Measurements from ENCODE around the gene ITIH4. TPM values are rescaled to one million over a fixed set of nuclear protein-coding genes. Genes with fewer than 3 reads are reported as not detected.

Gene ITIH4
- total RNA-seq = 1 to 10 TPM; 1.2 to 7.0 (median 3.4) TPM

DNA sequence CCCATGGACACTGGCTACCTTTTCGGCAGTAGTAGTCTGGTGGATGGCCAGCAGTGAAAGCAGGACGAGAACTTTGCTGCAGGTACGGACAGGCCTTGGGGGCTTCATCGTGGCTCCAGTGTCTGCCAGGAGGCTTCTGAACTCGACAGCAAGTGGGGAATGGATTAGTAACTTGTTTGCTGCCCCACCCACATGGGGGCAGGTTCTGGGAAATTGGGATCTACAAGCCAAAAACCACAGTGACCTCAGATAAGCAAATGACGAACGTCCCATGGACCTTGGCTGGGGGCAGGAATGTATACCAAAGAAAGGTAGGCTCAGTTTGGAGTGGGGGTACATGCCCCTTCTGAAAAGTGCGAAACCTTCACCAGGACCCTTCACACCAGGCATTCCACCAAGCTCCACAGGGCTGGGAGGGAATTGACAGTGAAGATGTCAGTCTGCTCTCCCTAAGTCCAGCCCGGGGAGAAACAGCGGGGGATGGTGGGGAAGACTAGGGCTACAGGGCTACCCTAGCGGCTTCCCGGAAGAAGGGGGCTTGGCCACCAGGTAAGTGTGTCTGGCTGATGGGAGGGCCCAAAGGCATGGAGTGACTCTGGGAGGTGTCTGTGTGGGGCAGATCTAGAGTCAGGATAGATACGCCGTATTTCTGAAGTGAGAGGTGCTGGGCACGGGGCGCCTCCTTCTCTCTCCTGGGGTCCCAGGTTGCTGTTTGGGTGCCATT is at the start of gene ITIH4:
TSS of gene ITIH4 (minus strand) at position 138 of the 724 bp plus-strand sequence. CDS start at position 108, 30 bp downstream.
- ATAC-seq = no peak
- Histone ChIP-seq H3K36me3 (peaks cover 0 to 30% of the 10 kb centered on the region in 2 donors), H3K9me3 (no peaks in the 10 kb centered on the region), H3K4me1 (peaks cover 0 to 39% (median 13%) of the 10 kb centered on the region in 3 donors), H3K27ac (peak within 1 kb of the TSS in 3 of 4 donors; percentile 35 to 54 (median 43)), H3K4me3 (no peak within 1 kb of the TSS), H3K27me3 (no peaks in the 10 kb centered on the region)
- no peak for TF ChIP-seq EP300 (IDR thresholded peaks at IDR 0.05)
- no peak for TF ChIP-seq POLR2A (IDR thresholded peaks at IDR 0.05)
- no peak for TF ChIP-seq POLR2AphosphoS5 (IDR thresholded peaks at IDR 0.05)
- no peak for TF ChIP-seq CTCF (IDR thresholded peaks at IDR 0.05)
- 77 to 86% methylated on average over 7 to 10 of the region's 16 CpGs for WGBS, 2 donors (ENCODE audit: low coverage in 1 of 2)

DNA sequence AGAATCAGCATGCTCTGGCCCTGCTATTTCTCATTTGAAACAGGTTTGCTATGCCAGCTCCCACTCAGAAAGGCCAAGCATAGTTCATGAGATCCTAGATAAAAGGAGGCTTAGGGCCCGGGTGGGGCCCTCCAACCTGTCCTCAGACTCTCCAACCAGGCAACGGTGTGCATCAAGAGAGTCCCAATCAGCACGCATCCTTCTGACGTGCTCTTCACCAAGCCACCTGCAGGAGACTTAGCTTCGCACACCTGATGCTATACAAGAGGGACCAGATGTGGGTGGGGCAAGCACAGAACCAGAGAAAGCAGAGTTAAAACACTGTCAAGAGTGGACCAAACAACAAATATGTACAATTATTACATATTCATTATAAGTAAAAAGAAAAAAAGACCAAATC is 49.6 kb upstream of the ITIH4 start:
- Histone ChIP-seq H3K4me1 (peaks cover 0 to 15% (median 0%) of the 10 kb centered on the region in 3 donors), H3K27ac (no peak overlapping the region), H3K36me3 (peaks cover 0 to 28% of the 10 kb centered on the region in 2 donors), H3K27me3 (no peaks in the 10 kb centered on the region), H3K9me3 (no peaks in the 10 kb centered on the region), H3K4me3 (no peak overlapping the region)
- TF ChIP-seq EP300 (IDR thresholded peaks at IDR 0.05) (no peak), POLR2A (IDR thresholded peaks at IDR 0.05) (no peak), POLR2AphosphoS5 (IDR thresholded peaks at IDR 0.05) (no peak), CTCF (IDR thresholded peaks at IDR 0.05) (no peak)
- no peak for ATAC-seq
- WGBS, 2 donors (ENCODE audit: low coverage in 1 of 2) = 100% methylated on average over 3 of the region's 5 CpGs; no CpG with 5 or more reads in 1 of the 2 donors

GRCh38 chr3:52879581-52879980 is 49.1 kb upstream of the ITIH4 start:
- 93 to 94% methylated on average over 2 to 3 of the region's 4 CpGs for WGBS, 2 donors (ENCODE audit: low coverage in 1 of 2)

GRCh38 chr3:52879090-52879489 is 48.6 kb upstream of the ITIH4 start:
- peaks cover 0 to 28% of the 10 kb centered on the region in 2 donors for H3K36me3 ChIP-seq
- no peak overlapping the region for H3K4me3 ChIP-seq
- H3K9me3 ChIP-seq = no peaks in the 10 kb centered on the region
- H3K27me3 ChIP-seq = no peaks in the 10 kb centered on the region
- H3K27ac ChIP-seq = no peak overlapping the region
- H3K4me1 ChIP-seq = peaks cover 0 to 22% (median 0%) of the 10 kb centered on the region in 3 donors
- WGBS, 2 donors (ENCODE audit: low coverage in 1 of 2) = 94% methylated on average over 2 of the region's 4 CpGs; no CpG with 5 or more reads in 1 of the 2 donors
- TF ChIP-seq POLR2A (IDR thresholded peaks at IDR 0.05) (no peak), EP300 (IDR thresholded peaks at IDR 0.05) (no peak), POLR2AphosphoS5 (IDR thresholded peaks at IDR 0.05) (no peak), CTCF (IDR thresholded peaks at IDR 0.05) (no peak)
- ATAC-seq = no peak

More at GRCh38 chr3:52879581-52879980, 49.1 kb upstream of the ITIH4 start:
- H3K36me3 ChIP-seq = peaks cover 0 to 28% of the 10 kb centered on the region in 2 donors
- no peaks in the 10 kb centered on the region for H3K9me3 ChIP-seq
- H3K27me3 ChIP-seq = no peaks in the 10 kb centered on the region
- TF ChIP-seq POLR2A (IDR thresholded peaks at IDR 0.05) = no peak
- TF ChIP-seq EP300 (IDR thresholded peaks at IDR 0.05) = no peak
- no peak for TF ChIP-seq CTCF (IDR thresholded peaks at IDR 0.05)
- TF ChIP-seq POLR2AphosphoS5 (IDR thresholded peaks at IDR 0.05) = no peak
- H3K4me1 ChIP-seq = peaks cover 0 to 17% (median 0%) of the 10 kb centered on the region in 3 donors
- no peak overlapping the region for H3K27ac ChIP-seq
- ATAC-seq = no peak
- H3K4me3 ChIP-seq = no peak overlapping the region

DNA sequence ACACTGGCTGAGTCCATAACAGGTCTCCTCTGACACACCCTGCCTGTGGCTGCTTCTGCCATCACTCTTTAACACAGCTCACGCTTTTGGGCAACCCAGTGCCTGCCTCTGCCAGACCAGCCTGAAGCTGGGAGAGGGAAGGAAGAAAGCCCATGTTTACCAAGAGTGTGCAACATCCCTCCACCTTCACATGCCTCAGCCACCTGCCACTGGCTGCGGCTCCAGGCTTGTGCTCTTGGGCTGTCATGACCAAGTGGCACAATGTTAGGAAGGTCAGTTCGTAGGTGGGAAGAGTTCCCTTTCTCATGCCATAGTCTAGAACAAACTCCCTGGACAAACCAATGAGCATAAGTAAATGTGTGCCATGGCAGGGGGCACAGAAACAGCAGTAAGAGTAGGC is 46.6 kb upstream of the ITIH4 start:
- ATAC-seq = no peak

More for the DNA sequence above, 46.6 kb upstream of the ITIH4 start:
- Histone ChIP-seq H3K4me1 (peaks cover 0 to 22% (median 0%) of the 10 kb centered on the region in 3 donors), H3K36me3 (peaks cover 0 to 28% of the 10 kb centered on the region in 2 donors), H3K27ac (no peak overlapping the region), H3K27me3 (no peaks in the 10 kb centered on the region), H3K9me3 (no peaks in the 10 kb centered on the region), H3K4me3 (no peak overlapping the region)
- 100% methylated on average over 1 to 3 of the region's 3 CpGs for WGBS, 2 donors (ENCODE audit: low coverage in 1 of 2)
- no peak for TF ChIP-seq EP300 (IDR thresholded peaks at IDR 0.05)
- no peak for TF ChIP-seq CTCF (IDR thresholded peaks at IDR 0.05)
- no peak for TF ChIP-seq POLR2AphosphoS5 (IDR thresholded peaks at IDR 0.05)
- TF ChIP-seq POLR2A (IDR thresholded peaks at IDR 0.05) = no peak
